Left renal pelvis (tissue), 4 donors: Measurements from ENCODE around the gene PEAR1. TPM values are rescaled to one million over a fixed set of nuclear protein-coding genes. Genes with fewer than 3 reads are reported as not detected.
A peak's percentile ranks its signal among the peaks of the same experiment; 100 is the strongest.

Experiments
- DNase-seq, 4 donors: peaks; one replicate each; pipeline ENCODE4 v3.0.0-alpha.2; 2013; ENCODE audit warnings: low read depth in 4 of 4, low spot score in 3 of 4
- polyA plus RNA-seq, 4 donors: library from polyadenylated mRNA; unstranded; fragments of 120-200 nt; gene quantifications; one replicate each; pipeline ENCODE4 v1.2.1, GENCODE V29; 2013; ENCODE audit not compliant: insufficient read length in 4 of 4

PEAR1 gene
- polyA plus RNA-seq, 4 donors: 18.1 to 64.2 (median 21.6) TPM

- no peak for DNase-seq
These were observed 13.6 kb upstream of the PEAR1 start for GRCh38 chr1:156879876-156880275.

GRCh38 chr1:156880473-156880872, 13.0 kb upstream of the PEAR1 start:
- DNase-seq: no peak

- no peak for DNase-seq
These were observed 12.4 kb upstream of the PEAR1 start for GRCh38 chr1:156881101-156881500.

- no peak for DNase-seq
These were observed 11.9 kb upstream of the PEAR1 start for GRCh38 chr1:156881663-156882062.

GRCh38 chr1:156882543-156882942, 11.0 kb upstream of the PEAR1 start:
- no peak for DNase-seq

GRCh38 chr1:156883919-156884318, 9.6 kb upstream of the PEAR1 start:
- no peak for DNase-seq

- no peak for DNase-seq
These were observed 8.8 kb upstream of the PEAR1 start for GRCh38 chr1:156884560-156885184.

- no peak for DNase-seq
These were observed 8.2 kb upstream of the PEAR1 start for GRCh38 chr1:156885314-156885713.

GRCh38 chr1:156885880-156886355, 7.6 kb upstream of the PEAR1 start:
- no peak for DNase-seq

GRCh38 chr1:156886583-156887281, 6.8 kb upstream of the PEAR1 start:
- no peak for DNase-seq

GRCh38 chr1:156887317-156887716, 6.2 kb upstream of the PEAR1 start:
- DNase-seq: no peak

- no peak for DNase-seq
These were observed 5.8 kb upstream of the PEAR1 start for GRCh38 chr1:156887734-156888133.

- DNase-seq: peak in 3 of 4 donors; percentile 64 to 73 (median 64)
These were observed 3.5 kb upstream of the PEAR1 start for GRCh38 chr1:156889802-156890580.

GRCh38 chr1:156892190-156893047, 1.1 kb upstream of the PEAR1 start:
- peak; percentile 71 to 79 (median 74) for DNase-seq

GRCh38 chr1:156894001-156894400, 483 bp downstream of the PEAR1 start:
- no peak for DNase-seq

- DNase-seq: no peak
These were observed 1.4 kb downstream of the PEAR1 start for GRCh38 chr1:156894711-156895454.

- DNase-seq: no peak
These were observed 1.9 kb downstream of the PEAR1 start for GRCh38 chr1:156895455-156895812.

- DNase-seq: no peak
These were observed 2.4 kb downstream of the PEAR1 start for GRCh38 chr1:156895927-156896326.

- no peak for DNase-seq
These were observed 3.0 kb downstream of the PEAR1 start for GRCh38 chr1:156896490-156897033.
